Measurements from ENCODE around the gene NINJ2. TPM values are rescaled to one million over a fixed set of nuclear protein-coding genes. Genes with fewer than 3 reads are reported as not detected.

The NINJ2 gene
- polyA plus RNA-seq, 1 donor from 2014 or later = not detected

DNA sequence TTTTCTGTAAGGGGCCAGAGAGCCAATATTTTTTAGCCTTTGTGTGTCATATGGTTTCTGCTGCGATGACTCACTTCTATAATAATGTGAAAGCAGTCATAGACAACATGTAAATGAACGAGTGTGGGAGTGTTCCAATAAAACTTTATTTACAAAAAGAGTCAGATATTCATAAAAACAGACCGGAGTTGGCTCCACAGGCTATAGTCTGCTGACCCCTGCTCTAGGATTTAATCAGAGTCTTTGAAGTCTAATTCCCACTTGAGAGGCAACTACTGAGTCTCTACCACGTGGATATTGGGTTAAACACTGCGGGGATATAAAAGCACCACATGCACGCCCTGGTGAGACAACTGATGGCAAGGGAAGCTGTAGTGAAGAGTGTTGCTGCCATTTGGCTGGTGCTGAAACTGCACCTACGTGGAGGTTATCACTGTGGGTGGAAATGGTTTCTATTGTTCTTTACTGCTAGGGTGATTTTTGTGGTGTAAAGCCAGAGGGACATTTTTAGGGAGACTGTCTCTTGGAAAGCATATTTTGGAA, 3.6 kb upstream of the NINJ2 start:
- no peak overlapping the region for H3K27ac ChIP-seq (ENCODE audit: low read length)
- H4K20me1 ChIP-seq (ENCODE audit: insufficient read depth) = no peaks in the 10 kb centered on the region
- no peak overlapping the region for H3K4me2 ChIP-seq (ENCODE audit: low read length)
- no peaks in the 10 kb centered on the region for H3K79me2 ChIP-seq (replicated peaks; ENCODE audit: insufficient read depth, low read length)
- no peak overlapping the region for H3K9ac ChIP-seq (ENCODE audit: low read length)
- no peaks in the 10 kb centered on the region for H3K36me3 ChIP-seq (ENCODE audit: insufficient read depth, low read length)
- H2AFZ ChIP-seq (ENCODE audit: low read depth, low read length) = no peak overlapping the region
- H3K9me3 ChIP-seq (ENCODE audit: low read length) = no peaks in the 10 kb centered on the region
- no peaks in the 10 kb centered on the region for H3K9me2 ChIP-seq (ENCODE audit: insufficient read depth, low read length)
- H3F3A ChIP-seq (ENCODE audit: insufficient read depth, low read length, poor library complexity, severe bottlenecking) = no peaks in the 10 kb centered on the region
- TF ChIP-seq RAD21 (conservative IDR thresholded peaks at IDR 0.05) (no peak), SMC3 (conservative IDR thresholded peaks at IDR 0.05; ENCODE audit: poor library complexity) (no peak), EP300 (conservative IDR thresholded peaks at IDR 0.05; ENCODE audit: poor library complexity, severe bottlenecking) (no peak), TAF1 (IDR thresholded peaks at IDR 0.05; ENCODE audit: low read depth) (no peak), POLR2AphosphoS5 (IDR thresholded peaks at IDR 0.05) (no peak), EZH2 (IDR thresholded peaks at IDR 0.05; ENCODE audit: borderline replicate concordance, insufficient read depth, low read length, poor library complexity, severe bottlenecking) (no peak), MXI1 (conservative IDR thresholded peaks at IDR 0.05; ENCODE audit: poor library complexity, severe bottlenecking) (no peak)
- TF ChIP-seq, protein P1, sequence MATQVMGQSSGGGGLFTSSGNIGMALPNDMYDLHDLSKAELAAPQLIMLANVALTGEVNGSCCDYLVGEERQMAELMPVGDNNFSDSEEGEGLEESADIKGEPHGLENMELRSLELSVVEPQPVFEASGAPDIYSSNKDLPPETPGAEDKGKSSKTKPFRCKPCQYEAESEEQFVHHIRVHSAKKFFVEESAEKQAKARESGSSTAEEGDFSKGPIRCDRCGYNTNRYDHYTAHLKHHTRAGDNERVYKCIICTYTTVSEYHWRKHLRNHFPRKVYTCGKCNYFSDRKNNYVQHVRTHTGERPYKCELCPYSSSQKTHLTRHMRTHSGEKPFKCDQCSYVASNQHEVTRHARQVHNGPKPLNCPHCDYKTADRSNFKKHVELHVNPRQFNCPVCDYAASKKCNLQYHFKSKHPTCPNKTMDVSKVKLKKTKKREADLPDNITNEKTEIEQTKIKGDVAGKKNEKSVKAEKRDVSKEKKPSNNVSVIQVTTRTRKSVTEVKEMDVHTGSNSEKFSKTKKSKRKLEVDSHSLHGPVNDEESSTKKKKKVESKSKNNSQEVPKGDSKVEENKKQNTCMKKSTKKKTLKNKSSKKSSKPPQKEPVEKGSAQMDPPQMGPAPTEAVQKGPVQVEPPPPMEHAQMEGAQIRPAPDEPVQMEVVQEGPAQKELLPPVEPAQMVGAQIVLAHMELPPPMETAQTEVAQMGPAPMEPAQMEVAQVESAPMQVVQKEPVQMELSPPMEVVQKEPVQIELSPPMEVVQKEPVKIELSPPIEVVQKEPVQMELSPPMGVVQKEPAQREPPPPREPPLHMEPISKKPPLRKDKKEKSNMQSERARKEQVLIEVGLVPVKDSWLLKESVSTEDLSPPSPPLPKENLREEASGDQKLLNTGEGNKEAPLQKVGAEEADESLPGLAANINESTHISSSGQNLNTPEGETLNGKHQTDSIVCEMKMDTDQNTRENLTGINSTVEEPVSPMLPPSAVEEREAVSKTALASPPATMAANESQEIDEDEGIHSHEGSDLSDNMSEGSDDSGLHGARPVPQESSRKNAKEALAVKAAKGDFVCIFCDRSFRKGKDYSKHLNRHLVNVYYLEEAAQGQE (IDR thresholded peaks at IDR 0.05; ENCODE audit: borderline replicate concordance) = no peak
- TF ChIP-seq, protein P2, sequence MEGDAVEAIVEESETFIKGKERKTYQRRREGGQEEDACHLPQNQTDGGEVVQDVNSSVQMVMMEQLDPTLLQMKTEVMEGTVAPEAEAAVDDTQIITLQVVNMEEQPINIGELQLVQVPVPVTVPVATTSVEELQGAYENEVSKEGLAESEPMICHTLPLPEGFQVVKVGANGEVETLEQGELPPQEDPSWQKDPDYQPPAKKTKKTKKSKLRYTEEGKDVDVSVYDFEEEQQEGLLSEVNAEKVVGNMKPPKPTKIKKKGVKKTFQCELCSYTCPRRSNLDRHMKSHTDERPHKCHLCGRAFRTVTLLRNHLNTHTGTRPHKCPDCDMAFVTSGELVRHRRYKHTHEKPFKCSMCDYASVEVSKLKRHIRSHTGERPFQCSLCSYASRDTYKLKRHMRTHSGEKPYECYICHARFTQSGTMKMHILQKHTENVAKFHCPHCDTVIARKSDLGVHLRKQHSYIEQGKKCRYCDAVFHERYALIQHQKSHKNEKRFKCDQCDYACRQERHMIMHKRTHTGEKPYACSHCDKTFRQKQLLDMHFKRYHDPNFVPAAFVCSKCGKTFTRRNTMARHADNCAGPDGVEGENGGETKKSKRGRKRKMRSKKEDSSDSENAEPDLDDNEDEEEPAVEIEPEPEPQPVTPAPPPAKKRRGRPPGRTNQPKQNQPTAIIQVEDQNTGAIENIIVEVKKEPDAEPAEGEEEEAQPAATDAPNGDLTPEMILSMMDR (IDR thresholded peaks at IDR 0.05; ENCODE audit: poor library complexity, severe bottlenecking) = no peak
- H3K4me3 ChIP-seq (ENCODE audit: low read length) = no peak overlapping the region
- no peaks in the 10 kb centered on the region for H3K27me3 ChIP-seq (ENCODE audit: insufficient read depth, low read depth, low read length)

DNA sequence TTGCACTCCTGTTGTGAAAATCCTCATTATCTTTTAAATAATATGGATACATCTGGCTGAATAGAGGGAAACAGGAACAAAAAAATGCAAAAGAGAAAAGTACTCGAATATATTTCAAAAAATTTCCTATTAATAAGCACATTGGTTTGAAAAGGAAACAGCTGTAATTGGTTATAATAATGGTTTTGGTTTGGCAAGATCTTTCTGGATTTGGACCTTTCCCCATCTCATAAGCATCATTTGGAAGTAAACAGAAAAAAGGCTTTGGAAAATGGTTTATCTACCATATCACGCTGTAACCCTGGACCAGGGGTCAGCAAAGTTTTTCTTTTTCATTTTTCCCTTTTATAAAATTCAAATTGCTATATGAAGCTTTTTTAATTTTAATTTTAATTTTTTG, 2.8 kb upstream of the NINJ2 start:
- TF ChIP-seq TAF1 (IDR thresholded peaks at IDR 0.05; ENCODE audit: low read depth) (no peak), RAD21 (conservative IDR thresholded peaks at IDR 0.05) (no peak), MXI1 (conservative IDR thresholded peaks at IDR 0.05; ENCODE audit: poor library complexity, severe bottlenecking) (no peak), EZH2 (IDR thresholded peaks at IDR 0.05; ENCODE audit: borderline replicate concordance, insufficient read depth, low read length, poor library complexity, severe bottlenecking) (no peak), EP300 (conservative IDR thresholded peaks at IDR 0.05; ENCODE audit: poor library complexity, severe bottlenecking) (no peak), SMC3 (conservative IDR thresholded peaks at IDR 0.05; ENCODE audit: poor library complexity) (no peak), POLR2AphosphoS5 (IDR thresholded peaks at IDR 0.05) (no peak)
- TF ChIP-seq, protein P1 (IDR thresholded peaks at IDR 0.05; ENCODE audit: borderline replicate concordance) = no peak
- TF ChIP-seq, protein P2 (IDR thresholded peaks at IDR 0.05; ENCODE audit: poor library complexity, severe bottlenecking) = no peak
- Histone ChIP-seq H3K4me2 (ENCODE audit: low read length) (no peak overlapping the region), H3K27ac (ENCODE audit: low read length) (no peak overlapping the region), H3K4me3 (ENCODE audit: low read length) (no peak overlapping the region), H3K36me3 (ENCODE audit: insufficient read depth, low read length) (no peaks in the 10 kb centered on the region), H3F3A (ENCODE audit: insufficient read depth, low read length, poor library complexity, severe bottlenecking) (no peaks in the 10 kb centered on the region), H3K9me3 (ENCODE audit: low read length) (no peaks in the 10 kb centered on the region), H3K27me3 (ENCODE audit: insufficient read depth, low read depth, low read length) (no peaks in the 10 kb centered on the region), H2AFZ (ENCODE audit: low read depth, low read length) (no peak overlapping the region), H3K9ac (ENCODE audit: low read length) (no peak overlapping the region), H3K9me2 (ENCODE audit: insufficient read depth, low read length) (no peaks in the 10 kb centered on the region), H3K79me2 (replicated peaks; ENCODE audit: insufficient read depth, low read length) (no peaks in the 10 kb centered on the region), H4K20me1 (ENCODE audit: insufficient read depth) (no peaks in the 10 kb centered on the region)
